Measurements from ENCODE around the gene NOS1AP.

Gene NOS1AP

GRCh38 chr1:162145280-162145965 lies 75.9 kb downstream of the NOS1AP start:
- H3K27ac ChIP-seq = no peak overlapping the region
- TF ChIP-seq CTCF (conservative IDR thresholded peaks at IDR 0.05) (no peak), ZFX (IDR thresholded peaks at IDR 0.05) (no peak)

GRCh38 chr1:162145966-162146696 lies 76.6 kb downstream of the NOS1AP start:
- no peak overlapping the region for H3K27ac ChIP-seq

GRCh38 chr1:162147760-162148159 lies 78.3 kb downstream of the NOS1AP start:
- TF ChIP-seq CTCF (conservative IDR thresholded peaks at IDR 0.05) (no peak), ZFX (IDR thresholded peaks at IDR 0.05) (no peak)
- no peak overlapping the region for H3K27ac ChIP-seq

More at GRCh38 chr1:162145966-162146696, 76.6 kb downstream of the NOS1AP start:
- TF ChIP-seq ZFX (IDR thresholded peaks at IDR 0.05) (no peak), CTCF (conservative IDR thresholded peaks at IDR 0.05) (no peak)

GRCh38 chr1:162150112-162150511 lies 80.6 kb downstream of the NOS1AP start:
- no peak for TF ChIP-seq CTCF (conservative IDR thresholded peaks at IDR 0.05)
- TF ChIP-seq ZFX (IDR thresholded peaks at IDR 0.05) = no peak

GRCh38 chr1:162151900-162152829 lies 82.7 kb downstream of the NOS1AP start:
- TF ChIP-seq CTCF (conservative IDR thresholded peaks at IDR 0.05) (no peak), ZFX (IDR thresholded peaks at IDR 0.05) (no peak)
- H3K27ac ChIP-seq = no peak overlapping the region

More at GRCh38 chr1:162150112-162150511, 80.6 kb downstream of the NOS1AP start:
- no peak overlapping the region for H3K27ac ChIP-seq

GRCh38 chr1:162153374-162153773 lies 83.9 kb downstream of the NOS1AP start:
- TF ChIP-seq CTCF (conservative IDR thresholded peaks at IDR 0.05) (no peak), ZFX (IDR thresholded peaks at IDR 0.05) (no peak)
- no peak overlapping the region for H3K27ac ChIP-seq

Data from C4-2B (cell line).